Measurements from ENCODE around the gene IL13.

Gene IL13

GRCh38 chr5:132637241-132637640, 20.7 kb upstream of the IL13 start:
- Histone ChIP-seq H3K27ac (ENCODE audit: insufficient read depth, low read depth, low read length, poor library complexity, severe bottlenecking) (no peak overlapping the region), H3K27me3 (ENCODE audit: control insufficient read depth, insufficient read depth, low read length, poor library complexity, severe bottlenecking) (no peaks in the 10 kb centered on the region), H3K4me3 (ENCODE audit: insufficient read depth, low read depth, low read length) (no peak overlapping the region), H3K36me3 (ENCODE audit: control insufficient read depth, insufficient read depth, low read length) (peaks cover 31% of the 10 kb centered on the region), H3K4me1 (ENCODE audit: control insufficient read depth, insufficient read depth, low read length) (no peaks in the 10 kb centered on the region), H3K9me3 (ENCODE audit: control insufficient read depth, low read length) (no peaks in the 10 kb centered on the region)
- 94 to 97% methylated on average over 4 of the region's 4 CpGs for WGBS, 2 experiments

GRCh38 chr5:132639706-132640130, 18.3 kb upstream of the IL13 start:
- WGBS, 2 experiments = 97 to 100% methylated on average over 2 of the region's 2 CpGs
- H3K27me3 ChIP-seq (ENCODE audit: control insufficient read depth, insufficient read depth, low read length, poor library complexity, severe bottlenecking) = no peaks in the 10 kb centered on the region
- H3K4me3 ChIP-seq (ENCODE audit: insufficient read depth, low read depth, low read length) = no peak overlapping the region
- H3K27ac ChIP-seq (ENCODE audit: insufficient read depth, low read depth, low read length, poor library complexity, severe bottlenecking) = no peak overlapping the region
- no peaks in the 10 kb centered on the region for H3K9me3 ChIP-seq (ENCODE audit: control insufficient read depth, low read length)
- H3K4me1 ChIP-seq (ENCODE audit: control insufficient read depth, insufficient read depth, low read length) = no peaks in the 10 kb centered on the region
- peaks cover 34% of the 10 kb centered on the region for H3K36me3 ChIP-seq (ENCODE audit: control insufficient read depth, insufficient read depth, low read length)

GRCh38 chr5:132640613-132641012, 17.4 kb upstream of the IL13 start:
- Histone ChIP-seq H3K4me1 (ENCODE audit: control insufficient read depth, insufficient read depth, low read length) (no peaks in the 10 kb centered on the region), H3K4me3 (ENCODE audit: insufficient read depth, low read depth, low read length) (no peak overlapping the region), H3K36me3 (ENCODE audit: control insufficient read depth, insufficient read depth, low read length) (peaks cover 34% of the 10 kb centered on the region), H3K9me3 (ENCODE audit: control insufficient read depth, low read length) (no peaks in the 10 kb centered on the region), H3K27me3 (ENCODE audit: control insufficient read depth, insufficient read depth, low read length, poor library complexity, severe bottlenecking) (no peaks in the 10 kb centered on the region), H3K27ac (ENCODE audit: insufficient read depth, low read depth, low read length, poor library complexity, severe bottlenecking) (no peak overlapping the region)
- WGBS, 2 experiments = 92 to 95% methylated on average over 4 of the region's 4 CpGs

- no peak overlapping the region for H3K4me3 ChIP-seq (ENCODE audit: insufficient read depth, low read depth, low read length)
- H3K4me1 ChIP-seq (ENCODE audit: control insufficient read depth, insufficient read depth, low read length) = no peaks in the 10 kb centered on the region
- no peaks in the 10 kb centered on the region for H3K27me3 ChIP-seq (ENCODE audit: control insufficient read depth, insufficient read depth, low read length, poor library complexity, severe bottlenecking)
- peaks cover 34% of the 10 kb centered on the region for H3K36me3 ChIP-seq (ENCODE audit: control insufficient read depth, insufficient read depth, low read length)
- no peak overlapping the region for H3K27ac ChIP-seq (ENCODE audit: insufficient read depth, low read depth, low read length, poor library complexity, severe bottlenecking)
- H3K9me3 ChIP-seq (ENCODE audit: control insufficient read depth, low read length) = no peaks in the 10 kb centered on the region
- 92 to 97% methylated on average over 3 of the region's 3 CpGs for WGBS, 2 experiments
Observed at GRCh38 chr5:132641241-132641723, 16.7 kb upstream of the IL13 start.

GRCh38 chr5:132641841-132642240, 16.1 kb upstream of the IL13 start:
- Histone ChIP-seq H3K27me3 (ENCODE audit: control insufficient read depth, insufficient read depth, low read length, poor library complexity, severe bottlenecking) (no peaks in the 10 kb centered on the region), H3K4me1 (ENCODE audit: control insufficient read depth, insufficient read depth, low read length) (no peaks in the 10 kb centered on the region), H3K4me3 (ENCODE audit: insufficient read depth, low read depth, low read length) (no peak overlapping the region), H3K27ac (ENCODE audit: insufficient read depth, low read depth, low read length, poor library complexity, severe bottlenecking) (no peak overlapping the region), H3K36me3 (ENCODE audit: control insufficient read depth, insufficient read depth, low read length) (peaks cover 34% of the 10 kb centered on the region), H3K9me3 (ENCODE audit: control insufficient read depth, low read length) (no peaks in the 10 kb centered on the region)
- WGBS, 2 experiments = 96 to 100% methylated on average over 3 of the region's 3 CpGs

GRCh38 chr5:132644177-132644576, 13.8 kb upstream of the IL13 start:
- no peak overlapping the region for H3K27ac ChIP-seq (ENCODE audit: insufficient read depth, low read depth, low read length, poor library complexity, severe bottlenecking)
- H3K4me1 ChIP-seq (ENCODE audit: control insufficient read depth, insufficient read depth, low read length) = no peaks in the 10 kb centered on the region
- peaks cover 20% of the 10 kb centered on the region for H3K36me3 ChIP-seq (ENCODE audit: control insufficient read depth, insufficient read depth, low read length)
- no peaks in the 10 kb centered on the region for H3K27me3 ChIP-seq (ENCODE audit: control insufficient read depth, insufficient read depth, low read length, poor library complexity, severe bottlenecking)
- no peak overlapping the region for H3K4me3 ChIP-seq (ENCODE audit: insufficient read depth, low read depth, low read length)
- H3K9me3 ChIP-seq (ENCODE audit: control insufficient read depth, low read length) = no peaks in the 10 kb centered on the region

GRCh38 chr5:132646583-132647266, 11.2 kb upstream of the IL13 start:
- Histone ChIP-seq H3K4me3 (ENCODE audit: insufficient read depth, low read depth, low read length) (no peak overlapping the region), H3K27ac (ENCODE audit: insufficient read depth, low read depth, low read length, poor library complexity, severe bottlenecking) (no peak overlapping the region), H3K9me3 (ENCODE audit: control insufficient read depth, low read length) (no peaks in the 10 kb centered on the region), H3K4me1 (ENCODE audit: control insufficient read depth, insufficient read depth, low read length) (no peaks in the 10 kb centered on the region), H3K36me3 (ENCODE audit: control insufficient read depth, insufficient read depth, low read length) (peaks cover 3% of the 10 kb centered on the region), H3K27me3 (ENCODE audit: control insufficient read depth, insufficient read depth, low read length, poor library complexity, severe bottlenecking) (no peaks in the 10 kb centered on the region)
- 90 to 92% methylated on average over 9 to 10 of the region's 11 CpGs for WGBS, 2 experiments

GRCh38 chr5:132647473-132647872, 10.5 kb upstream of the IL13 start:
- Histone ChIP-seq H3K27ac (ENCODE audit: insufficient read depth, low read depth, low read length, poor library complexity, severe bottlenecking) (no peak overlapping the region), H3K4me3 (ENCODE audit: insufficient read depth, low read depth, low read length) (no peak overlapping the region), H3K36me3 (ENCODE audit: control insufficient read depth, insufficient read depth, low read length) (peaks cover 3% of the 10 kb centered on the region), H3K27me3 (ENCODE audit: control insufficient read depth, insufficient read depth, low read length, poor library complexity, severe bottlenecking) (no peaks in the 10 kb centered on the region), H3K9me3 (ENCODE audit: control insufficient read depth, low read length) (no peaks in the 10 kb centered on the region), H3K4me1 (ENCODE audit: control insufficient read depth, insufficient read depth, low read length) (no peaks in the 10 kb centered on the region)
- 91 to 94% methylated on average over 2 of the region's 2 CpGs for WGBS, 2 experiments

GRCh38 chr5:132648355-132648754, 9.6 kb upstream of the IL13 start:
- Histone ChIP-seq H3K36me3 (ENCODE audit: control insufficient read depth, insufficient read depth, low read length) (no peaks in the 10 kb centered on the region), H3K27ac (ENCODE audit: insufficient read depth, low read depth, low read length, poor library complexity, severe bottlenecking) (no peak overlapping the region), H3K27me3 (ENCODE audit: control insufficient read depth, insufficient read depth, low read length, poor library complexity, severe bottlenecking) (no peaks in the 10 kb centered on the region), H3K9me3 (ENCODE audit: control insufficient read depth, low read length) (no peaks in the 10 kb centered on the region), H3K4me3 (ENCODE audit: insufficient read depth, low read depth, low read length) (no peak overlapping the region), H3K4me1 (ENCODE audit: control insufficient read depth, insufficient read depth, low read length) (no peaks in the 10 kb centered on the region)
- 91 to 100% methylated on average over 1 of the region's 1 CpG for WGBS, 2 experiments

- H3K27me3 ChIP-seq (ENCODE audit: control insufficient read depth, insufficient read depth, low read length, poor library complexity, severe bottlenecking) = peaks cover 25% of the 10 kb centered on the region
- H3K9me3 ChIP-seq (ENCODE audit: control insufficient read depth, low read length) = no peaks in the 10 kb centered on the region
- 90 to 97% methylated on average over 4 of the region's 4 CpGs for WGBS, 2 experiments
- no peaks in the 10 kb centered on the region for H3K4me1 ChIP-seq (ENCODE audit: control insufficient read depth, insufficient read depth, low read length)
- no peak overlapping the region for H3K4me3 ChIP-seq (ENCODE audit: insufficient read depth, low read depth, low read length)
- H3K27ac ChIP-seq (ENCODE audit: insufficient read depth, low read depth, low read length, poor library complexity, severe bottlenecking) = no peak overlapping the region
- no peaks in the 10 kb centered on the region for H3K36me3 ChIP-seq (ENCODE audit: control insufficient read depth, insufficient read depth, low read length)
Observed at GRCh38 chr5:132651838-132652469, 6.0 kb upstream of the IL13 start.

Measured in ectodermal cell (in vitro differentiated cells).